COLO668 (cell line): Measurements from ENCODE around the gene TULP4.

Experiments
- DNase-seq: peaks from one replicate; lab custom pipeline; 2025; ENCODE audit not compliant: unreplicated experiment; lab: John Stamatoyannopoulos, UW

Gene TULP4

DNA sequence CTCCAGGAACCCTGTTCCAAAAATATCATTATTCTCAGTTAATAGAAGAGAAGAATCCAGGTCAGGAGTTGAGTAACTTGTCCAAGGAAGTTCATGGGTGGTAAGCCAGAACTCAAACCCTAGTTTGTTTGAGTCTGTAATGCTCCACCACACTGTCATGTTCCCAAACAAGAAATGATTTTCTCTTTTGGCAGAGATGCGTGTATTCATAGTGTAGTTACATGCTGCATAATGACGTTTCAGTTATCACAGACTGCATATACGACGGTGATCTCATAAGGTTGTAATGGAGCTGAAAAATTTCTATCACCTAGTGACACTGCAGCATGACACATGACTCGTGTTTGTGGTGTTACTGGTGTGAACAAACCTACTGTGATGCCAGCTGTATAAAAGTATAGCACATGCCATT is 102.6 kb downstream of the TULP4 start:
- no peak for DNase-seq

- no peak for DNase-seq
Measured at GRCh38 chr6:158415666-158416065, 103.4 kb downstream of the TULP4 start.

DNA sequence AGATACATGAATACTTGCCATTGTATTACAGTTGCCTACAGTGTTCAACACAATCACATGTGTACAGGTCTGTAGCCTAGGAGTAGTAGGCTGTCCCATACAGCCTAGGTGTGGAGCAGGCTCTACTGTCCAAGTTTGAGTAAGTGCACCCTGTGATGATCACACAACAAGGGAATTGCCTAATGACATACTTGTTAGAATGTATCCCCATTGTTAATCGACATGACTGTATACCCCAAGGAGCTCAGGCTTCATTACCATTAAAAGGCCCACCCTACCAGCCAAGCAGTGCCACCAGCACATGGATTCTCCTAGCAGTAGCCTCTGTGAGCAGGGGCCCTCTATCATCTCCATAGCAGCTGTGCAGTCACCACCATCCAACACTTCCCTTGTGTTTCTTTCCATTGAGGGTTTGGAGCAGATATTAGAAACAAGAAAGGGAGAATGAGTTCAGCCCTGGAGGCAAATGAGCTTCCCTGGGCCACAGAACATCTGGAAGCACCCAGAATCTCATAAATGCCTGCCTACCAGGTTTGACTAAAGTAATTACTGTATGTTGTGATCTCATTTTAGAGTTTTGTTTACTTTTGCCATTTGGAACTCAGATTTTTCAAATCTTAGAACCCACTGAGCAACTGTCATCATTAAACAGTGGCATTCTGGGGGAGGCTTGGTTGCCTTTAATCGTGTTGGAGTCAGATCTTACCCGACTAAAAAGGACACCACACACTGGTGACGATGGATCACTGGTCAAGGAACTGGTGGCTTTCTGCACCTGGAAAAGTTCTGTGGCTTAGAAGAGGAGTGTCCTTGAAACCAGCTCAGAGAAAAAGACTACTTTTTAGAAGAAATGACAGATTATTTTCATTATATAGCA is 104.9 kb downstream of the TULP4 start:
- DNase-seq, result no peak

GRCh38 chr6:158417760-158418098 is 105.5 kb downstream of the TULP4 start:
- DNase-seq, result no peak

GRCh38 chr6:158418501-158418900 is 106.2 kb downstream of the TULP4 start:
- DNase-seq, result no peak

GRCh38 chr6:158419339-158419909 is 107.2 kb downstream of the TULP4 start:
- no peak for DNase-seq

- no peak for DNase-seq
Measured at GRCh38 chr6:158421381-158421780, 109.1 kb downstream of the TULP4 start.

DNA sequence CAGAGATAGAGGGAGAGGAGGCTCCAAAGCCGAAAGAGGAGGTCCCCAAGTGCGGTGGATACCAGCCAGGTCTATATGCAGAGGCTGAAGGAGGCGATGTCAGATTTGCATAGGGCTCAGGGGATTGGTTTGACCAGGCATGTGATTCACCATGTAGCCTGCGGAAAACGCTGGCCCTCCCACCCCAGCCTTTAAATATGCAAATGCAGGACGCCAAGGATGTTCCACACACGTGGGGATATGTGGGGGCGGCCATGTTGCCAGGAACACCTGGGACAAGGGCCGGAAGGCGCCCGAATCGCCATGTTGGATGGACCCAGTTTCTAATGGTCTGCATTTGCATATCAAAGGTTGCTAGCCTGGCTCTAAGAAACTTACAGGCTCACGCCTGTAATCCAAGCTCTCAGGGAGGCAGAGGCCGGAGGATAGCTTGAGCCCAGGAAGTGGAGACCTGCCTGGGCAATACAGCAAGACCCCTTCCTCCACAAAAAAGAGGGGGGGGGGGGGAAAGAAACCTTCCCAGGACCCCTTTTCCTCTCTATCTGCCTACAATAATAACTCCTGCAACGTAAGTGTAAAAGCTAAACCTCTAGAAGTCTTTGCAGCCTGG is 110.5 kb downstream of the TULP4 start:
- no peak for DNase-seq

- no peak for DNase-seq
Measured at GRCh38 chr6:158431036-158431435, 118.8 kb downstream of the TULP4 start.

GRCh38 chr6:158431560-158431959 is 119.3 kb downstream of the TULP4 start:
- no peak for DNase-seq

DNA sequence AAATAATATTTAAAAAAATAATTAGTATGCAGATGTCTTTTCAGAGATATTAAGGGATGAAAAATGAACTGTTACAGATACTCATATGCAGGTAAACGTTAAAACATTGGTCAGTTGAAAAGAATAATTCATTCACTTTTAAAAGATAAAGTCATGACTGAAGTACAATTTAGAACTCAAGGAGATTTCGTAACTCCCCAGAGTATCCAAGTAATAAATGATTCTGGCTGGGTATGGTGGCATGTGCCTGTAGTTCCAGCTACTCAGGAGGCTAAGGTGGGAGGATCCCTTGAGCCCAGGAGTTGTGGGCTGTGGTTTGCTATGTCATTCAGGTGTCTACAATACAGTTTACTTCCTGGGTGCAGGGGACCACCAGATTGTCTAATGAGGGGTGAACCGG is 125.3 kb downstream of the TULP4 start:
- DNase-seq, result no peak

DNA sequence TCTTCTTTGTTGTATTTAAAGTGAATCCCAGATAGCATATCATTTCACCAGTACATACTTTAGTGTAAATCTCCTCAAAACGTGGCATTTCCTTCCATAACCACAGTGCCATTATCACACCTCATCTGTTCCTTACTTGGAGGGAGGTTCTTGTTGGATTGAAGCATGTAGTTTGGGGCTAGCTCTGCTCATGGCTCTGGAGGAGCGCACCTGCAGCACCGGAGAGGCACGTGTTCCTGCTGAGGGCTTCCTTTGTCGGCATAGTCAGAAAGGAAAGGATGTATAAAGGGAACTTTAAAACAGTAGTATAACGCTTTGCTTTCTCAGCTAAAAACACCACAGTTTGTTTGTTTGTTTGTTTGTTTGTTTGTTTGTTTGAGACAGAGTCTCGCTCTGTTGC is 126.0 kb downstream of the TULP4 start:
- DNase-seq, result no peak

DNA sequence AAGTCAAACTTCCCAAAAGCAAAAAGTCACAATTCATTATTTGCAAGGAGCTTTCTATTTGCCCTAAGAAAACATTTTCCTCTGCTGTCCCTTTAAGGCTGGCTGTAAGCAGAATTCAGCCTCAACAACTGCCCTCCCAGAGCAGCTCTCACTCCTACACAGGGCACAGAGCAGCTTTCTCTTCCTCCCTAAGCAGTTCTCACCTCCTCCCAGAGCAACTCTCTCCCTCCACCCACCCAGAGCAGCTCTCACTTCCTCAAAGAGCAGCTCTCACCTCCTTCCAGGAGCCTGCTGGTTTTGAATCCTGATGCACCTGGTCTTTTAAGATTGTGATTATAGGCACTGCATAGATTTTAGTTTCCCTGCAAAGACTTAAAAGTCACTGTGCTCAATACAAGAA is 127.0 kb downstream of the TULP4 start:
- no peak for DNase-seq

DNA sequence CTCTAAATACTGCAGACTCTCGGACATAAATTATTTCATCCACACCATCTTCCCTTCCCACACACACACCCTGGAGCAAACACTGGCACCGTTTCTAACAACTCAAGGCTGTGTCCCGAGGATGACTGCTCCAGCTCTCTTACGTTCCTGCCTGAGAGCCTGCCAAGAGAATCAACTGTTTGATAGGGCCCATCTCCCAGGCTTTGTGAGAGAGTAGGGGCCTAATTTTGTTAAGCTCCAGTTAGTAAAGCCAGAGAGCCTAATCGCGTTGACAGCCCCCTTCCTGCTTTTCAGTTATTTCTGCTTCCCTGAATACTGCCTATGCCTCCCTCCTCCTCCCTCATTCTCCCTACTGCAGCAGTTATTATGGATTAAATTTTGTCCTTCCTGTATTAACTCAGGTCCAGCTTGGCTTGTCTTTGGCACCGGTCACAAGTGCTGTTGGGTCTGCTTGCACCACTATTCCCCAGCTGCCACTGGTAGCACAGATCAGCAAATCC is 129.5 kb downstream of the TULP4 start:
- no peak for DNase-seq

GRCh38 chr6:158442306-158442705 is 130.0 kb downstream of the TULP4 start:
- DNase-seq, result no peak

GRCh38 chr6:158445426-158446085 is 133.3 kb downstream of the TULP4 start:
- DNase-seq, result no peak

DNA sequence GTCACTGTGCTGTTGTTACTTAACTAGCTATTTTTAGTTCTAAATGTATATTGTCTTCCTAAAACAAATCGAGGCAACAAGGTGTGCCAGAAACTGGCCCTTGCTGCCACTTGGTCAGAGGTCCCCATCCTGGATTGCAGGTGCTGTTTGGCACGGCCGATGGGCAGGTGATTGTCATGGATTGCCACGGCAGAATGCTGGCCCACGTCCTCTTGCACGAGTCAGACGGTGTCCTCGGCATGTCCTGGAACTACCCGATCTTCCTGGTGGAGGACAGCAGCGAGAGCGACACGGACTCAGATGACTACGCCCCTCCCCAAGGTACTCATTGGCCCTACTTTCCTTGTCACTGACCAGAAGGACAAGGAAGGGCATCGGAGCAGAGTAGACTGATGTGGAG is 136.6 kb downstream of the TULP4 start:
- DNase-seq, result no peak

GRCh38 chr6:158452191-158452590 is 139.9 kb downstream of the TULP4 start:
- DNase-seq, result no peak

- DNase-seq, result no peak
Measured at GRCh38 chr6:158457131-158457530, 144.9 kb downstream of the TULP4 start.

DNA sequence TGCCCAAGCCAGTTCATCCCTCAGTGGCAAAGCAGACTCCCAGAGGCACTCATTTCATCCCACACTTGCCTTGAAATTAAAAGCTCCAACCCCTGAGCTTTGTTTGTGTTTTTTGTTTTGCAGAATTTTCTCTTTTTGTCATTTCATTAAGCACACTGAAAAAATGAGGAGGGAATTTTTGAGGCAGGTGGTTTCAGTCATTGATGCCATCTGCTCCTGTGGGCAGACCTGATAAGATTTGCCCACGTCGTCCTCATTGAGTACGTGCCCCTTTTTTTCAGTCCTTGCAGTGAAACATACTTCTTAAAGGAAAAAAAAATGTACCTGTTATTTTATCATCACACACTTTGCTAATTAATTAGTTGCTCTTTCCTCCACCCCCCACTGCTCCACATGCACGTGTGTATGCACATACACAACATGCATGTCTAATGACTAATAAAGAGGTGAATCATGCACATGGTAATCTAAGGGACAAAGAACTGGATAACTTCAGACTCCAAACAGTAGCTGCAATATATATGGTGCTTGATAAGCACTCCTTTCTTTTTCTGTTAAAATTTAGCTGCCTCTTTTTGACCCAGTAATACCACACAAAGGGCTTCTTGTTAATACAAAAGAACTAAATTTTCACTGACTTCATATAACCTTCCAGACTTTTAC is 145.5 kb downstream of the TULP4 start:
- DNase-seq, result no peak

DNA sequence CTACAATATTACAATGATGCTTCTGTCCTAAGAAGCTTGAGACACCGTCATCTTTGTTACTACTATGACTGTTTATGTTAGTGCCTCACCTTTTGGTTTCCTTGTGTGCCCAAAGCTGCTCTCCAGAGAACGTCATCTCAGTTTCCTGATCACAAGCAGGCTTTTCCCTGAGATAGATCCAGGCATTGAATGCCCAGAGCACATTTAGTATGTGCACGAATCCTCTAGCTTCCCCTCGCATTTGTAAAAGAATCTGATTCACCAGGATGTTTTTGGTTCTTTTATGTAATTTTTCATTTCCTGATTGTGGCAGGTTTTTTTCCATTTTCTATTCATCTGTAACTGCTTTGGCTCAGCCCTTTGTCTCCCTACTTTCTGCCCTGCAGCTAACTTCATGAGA is 147.5 kb downstream of the TULP4 start:
- no peak for DNase-seq
